Measurements from ENCODE around the gene ZNF32.

Gene ZNF32

DNA sequence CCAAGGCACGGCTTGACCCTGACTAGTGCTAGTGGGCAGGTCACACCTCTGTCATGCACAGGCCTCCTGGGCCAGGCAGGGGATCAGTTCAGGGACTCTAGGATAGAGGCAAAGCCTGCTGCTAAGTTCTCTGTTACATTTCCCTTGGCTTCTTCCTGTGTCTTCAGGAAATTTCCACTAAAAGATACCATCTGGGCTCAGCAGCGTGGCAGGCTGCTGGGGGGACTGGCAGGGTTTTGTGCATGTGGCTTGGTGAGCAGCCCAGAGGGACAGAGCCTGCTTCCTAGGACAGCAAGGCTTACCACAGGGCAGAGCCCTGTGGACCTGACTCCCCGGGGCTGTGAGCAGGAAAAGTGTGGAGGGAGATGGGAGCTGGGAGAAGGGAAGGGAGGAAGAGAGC lies 20.7 kb upstream of the ZNF32 start:
- Histone ChIP-seq H3K9ac (ENCODE audit: low read depth in 1 of 2, low read length in 2 of 2) (no peak overlapping the region), H3K36me3 (ENCODE audit: control insufficient read depth in 1 of 2, insufficient read depth in 2 of 2, low read length in 2 of 2) (no peaks in the 10 kb centered on the region), H3K9me3 (ENCODE audit: control insufficient read depth in 1 of 2, low read length in 2 of 2) (no peaks in the 10 kb centered on the region), H3K4me3 (ENCODE audit: low read depth in 1 of 2, low read length in 2 of 2) (no peak overlapping the region), H3K27ac (ENCODE audit: low read depth, low read length) (no peak overlapping the region), H3K4me1 (ENCODE audit: control insufficient read depth in 1 of 2, insufficient read depth in 2 of 2, low read length in 2 of 2) (no peaks in the 10 kb centered on the region), H3K27me3 (ENCODE audit: control insufficient read depth in 1 of 2, insufficient read depth in 2 of 2, low read length in 2 of 2) (peaks cover 9 to 24% of the 10 kb centered on the region in 2 donors)

DNA sequence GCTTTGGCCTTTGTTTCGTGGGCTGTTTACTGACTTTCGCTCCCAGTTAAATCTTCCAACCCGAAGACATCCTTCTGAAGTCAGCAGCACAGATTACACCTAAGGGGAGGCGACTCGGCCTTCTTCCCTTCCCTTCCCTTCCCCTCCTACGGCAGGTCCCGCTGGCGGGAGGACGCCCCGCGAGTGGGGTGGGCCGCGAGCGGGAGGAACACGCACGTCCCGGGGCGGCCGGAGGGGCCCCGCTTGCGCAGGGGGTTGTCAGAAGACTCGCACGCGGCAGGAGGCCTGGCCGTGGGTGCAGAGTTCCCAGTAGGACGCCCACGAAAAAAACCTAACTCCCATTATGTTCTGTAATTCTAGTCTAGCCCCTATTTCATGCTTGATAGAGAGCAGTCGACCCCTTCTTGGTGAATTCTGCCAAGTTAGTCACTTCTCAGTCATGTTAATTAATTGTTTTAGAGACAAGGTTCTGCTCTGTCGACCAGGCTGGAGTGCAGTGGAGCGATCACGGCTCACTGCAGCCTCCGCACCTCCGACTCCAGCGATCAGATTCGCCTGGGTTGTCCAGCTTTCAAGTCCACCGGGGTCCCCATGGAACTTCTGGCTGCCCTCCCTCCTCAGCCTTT lies 19.2 kb upstream of the ZNF32 start:
- Histone ChIP-seq H3K27ac (ENCODE audit: low read depth, low read length) (no peak overlapping the region), H3K4me3 (ENCODE audit: low read depth in 1 of 2, low read length in 2 of 2) (no peak overlapping the region), H3K36me3 (ENCODE audit: control insufficient read depth in 1 of 2, insufficient read depth in 2 of 2, low read length in 2 of 2) (no peaks in the 10 kb centered on the region), H3K27me3 (ENCODE audit: control insufficient read depth in 1 of 2, insufficient read depth in 2 of 2, low read length in 2 of 2) (peaks cover 5 to 24% of the 10 kb centered on the region in 2 donors), H3K4me1 (ENCODE audit: control insufficient read depth in 1 of 2, insufficient read depth in 2 of 2, low read length in 2 of 2) (no peaks in the 10 kb centered on the region), H3K9me3 (ENCODE audit: control insufficient read depth in 1 of 2, low read length in 2 of 2) (no peaks in the 10 kb centered on the region), H3K9ac (ENCODE audit: low read depth in 1 of 2, low read length in 2 of 2) (no peak overlapping the region)

DNA sequence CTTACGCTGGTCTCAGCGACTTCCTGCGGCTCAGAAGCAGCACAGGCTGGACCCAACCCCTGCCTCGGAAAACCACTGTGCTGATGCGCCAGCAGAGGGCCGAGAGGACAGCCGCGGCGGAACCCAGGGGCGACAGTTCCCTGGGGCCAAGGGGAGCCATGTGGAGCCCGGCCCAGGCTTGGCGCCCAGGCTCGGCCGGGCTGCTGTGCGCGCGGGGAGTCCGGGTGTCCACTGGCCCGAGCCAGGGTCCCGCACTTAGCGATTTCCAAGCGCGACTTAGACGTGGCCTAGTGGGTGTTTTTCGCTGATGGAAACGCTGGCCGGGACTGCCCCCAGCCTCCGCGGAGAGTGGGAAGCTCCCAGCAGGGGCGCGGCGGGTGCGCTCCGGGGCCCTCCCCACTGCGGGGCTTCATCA lies 18.6 kb upstream of the ZNF32 start:
- peak overlapping the region in 1 of 2 donors; percentile 22 for H3K4me3 ChIP-seq (ENCODE audit: low read depth in 1 of 2, low read length in 2 of 2)

DNA sequence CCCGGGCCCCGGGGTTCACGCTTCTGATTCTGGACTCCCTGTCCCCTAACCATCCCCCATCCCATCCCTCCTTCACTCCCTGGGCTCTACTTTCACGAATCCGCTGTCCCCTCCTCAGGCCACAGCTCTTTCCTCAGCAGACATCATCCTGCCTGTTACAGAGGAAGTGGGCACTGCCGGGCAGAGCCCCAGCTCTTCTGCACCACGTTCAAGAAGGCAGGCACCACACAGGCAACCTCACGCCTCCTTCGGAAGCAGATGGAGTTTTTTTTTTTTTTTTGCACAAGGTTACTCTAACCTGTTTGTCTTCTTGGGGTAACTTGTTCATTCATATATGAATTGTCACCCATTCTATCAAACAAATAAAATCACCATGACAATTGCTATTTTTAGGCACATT lies 17.9 kb upstream of the ZNF32 start:
- H3K4me3 ChIP-seq (ENCODE audit: low read depth in 1 of 2, low read length in 2 of 2): no peak overlapping the region
- no peaks in the 10 kb centered on the region for H3K9me3 ChIP-seq (ENCODE audit: control insufficient read depth in 1 of 2, low read length in 2 of 2)
- H3K27me3 ChIP-seq (ENCODE audit: control insufficient read depth in 1 of 2, insufficient read depth in 2 of 2, low read length in 2 of 2): peaks cover 5 to 24% of the 10 kb centered on the region in 2 donors
- H3K36me3 ChIP-seq (ENCODE audit: control insufficient read depth in 1 of 2, insufficient read depth in 2 of 2, low read length in 2 of 2): no peaks in the 10 kb centered on the region
- no peaks in the 10 kb centered on the region for H3K4me1 ChIP-seq (ENCODE audit: control insufficient read depth in 1 of 2, insufficient read depth in 2 of 2, low read length in 2 of 2)
- no peak overlapping the region for H3K9ac ChIP-seq (ENCODE audit: low read depth in 1 of 2, low read length in 2 of 2)
- no peak overlapping the region for H3K27ac ChIP-seq (ENCODE audit: low read depth, low read length)

More for the DNA sequence above, 18.6 kb upstream of the ZNF32 start:
- Histone ChIP-seq H3K9ac (ENCODE audit: low read depth in 1 of 2, low read length in 2 of 2) (no peak overlapping the region), H3K27ac (ENCODE audit: low read depth, low read length) (no peak overlapping the region), H3K36me3 (ENCODE audit: control insufficient read depth in 1 of 2, insufficient read depth in 2 of 2, low read length in 2 of 2) (no peaks in the 10 kb centered on the region), H3K27me3 (ENCODE audit: control insufficient read depth in 1 of 2, insufficient read depth in 2 of 2, low read length in 2 of 2) (peaks cover 5 to 24% of the 10 kb centered on the region in 2 donors), H3K9me3 (ENCODE audit: control insufficient read depth in 1 of 2, low read length in 2 of 2) (no peaks in the 10 kb centered on the region), H3K4me1 (ENCODE audit: control insufficient read depth in 1 of 2, insufficient read depth in 2 of 2, low read length in 2 of 2) (no peaks in the 10 kb centered on the region)

DNA sequence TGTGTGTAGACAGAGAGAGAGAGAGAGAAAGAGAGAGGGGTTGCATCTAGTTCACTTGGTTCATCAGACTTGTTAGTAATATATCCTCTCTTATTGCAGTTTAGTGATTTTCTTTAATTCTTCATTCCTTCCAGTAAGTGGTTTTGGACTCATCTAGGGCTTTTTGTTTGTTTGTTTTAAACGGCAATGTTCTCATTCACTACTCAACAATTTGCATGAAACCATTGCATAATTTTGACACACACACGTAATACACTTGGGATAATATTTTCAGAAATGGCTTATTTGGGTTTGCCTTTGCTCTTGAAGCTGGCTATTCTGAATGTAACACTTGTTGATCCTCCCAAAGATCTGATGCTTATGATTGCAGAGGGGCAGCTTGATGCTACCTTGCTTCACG lies 16.4 kb upstream of the ZNF32 start:
- no peaks in the 10 kb centered on the region for H3K4me1 ChIP-seq (ENCODE audit: control insufficient read depth in 1 of 2, insufficient read depth in 2 of 2, low read length in 2 of 2)
- H3K4me3 ChIP-seq (ENCODE audit: low read depth in 1 of 2, low read length in 2 of 2): no peak overlapping the region
- peaks cover 5 to 14% of the 10 kb centered on the region in 2 donors for H3K27me3 ChIP-seq (ENCODE audit: control insufficient read depth in 1 of 2, insufficient read depth in 2 of 2, low read length in 2 of 2)
- H3K36me3 ChIP-seq (ENCODE audit: control insufficient read depth in 1 of 2, insufficient read depth in 2 of 2, low read length in 2 of 2): no peaks in the 10 kb centered on the region
- no peaks in the 10 kb centered on the region for H3K9me3 ChIP-seq (ENCODE audit: control insufficient read depth in 1 of 2, low read length in 2 of 2)
- H3K27ac ChIP-seq (ENCODE audit: low read depth, low read length): no peak overlapping the region
- H3K9ac ChIP-seq (ENCODE audit: low read depth in 1 of 2, low read length in 2 of 2): no peak overlapping the region

DNA sequence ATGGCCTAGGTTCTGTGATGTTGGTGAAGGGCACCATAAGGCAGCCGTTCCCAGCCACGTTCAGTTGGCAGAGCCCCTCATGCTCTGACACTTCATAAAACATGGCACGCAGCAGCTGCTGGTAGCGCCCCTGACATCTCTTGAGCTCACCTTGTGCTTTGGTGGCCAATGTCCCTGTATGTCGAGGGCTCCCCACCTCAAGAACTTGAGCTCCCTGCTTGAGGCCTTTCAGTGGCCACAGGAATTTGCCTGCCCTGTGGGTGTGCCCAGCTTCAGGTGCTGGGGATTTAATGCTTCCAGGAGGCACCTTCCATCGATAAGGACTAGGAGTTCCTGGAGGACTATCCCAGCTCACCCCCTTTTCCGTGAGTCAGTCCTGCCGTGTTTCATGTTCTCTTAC lies 9.5 kb upstream of the ZNF32 start:
- Histone ChIP-seq H3K9me3 (ENCODE audit: control insufficient read depth in 1 of 2, low read length in 2 of 2) (no peaks in the 10 kb centered on the region), H3K36me3 (ENCODE audit: control insufficient read depth in 1 of 2, insufficient read depth in 2 of 2, low read length in 2 of 2) (no peaks in the 10 kb centered on the region), H3K27me3 (ENCODE audit: control insufficient read depth in 1 of 2, insufficient read depth in 2 of 2, low read length in 2 of 2) (no peaks in the 10 kb centered on the region), H3K9ac (ENCODE audit: low read depth in 1 of 2, low read length in 2 of 2) (no peak overlapping the region), H3K4me1 (ENCODE audit: control insufficient read depth in 1 of 2, insufficient read depth in 2 of 2, low read length in 2 of 2) (no peaks in the 10 kb centered on the region), H3K4me3 (ENCODE audit: low read depth in 1 of 2, low read length in 2 of 2) (no peak overlapping the region), H3K27ac (ENCODE audit: low read depth, low read length) (no peak overlapping the region)

DNA sequence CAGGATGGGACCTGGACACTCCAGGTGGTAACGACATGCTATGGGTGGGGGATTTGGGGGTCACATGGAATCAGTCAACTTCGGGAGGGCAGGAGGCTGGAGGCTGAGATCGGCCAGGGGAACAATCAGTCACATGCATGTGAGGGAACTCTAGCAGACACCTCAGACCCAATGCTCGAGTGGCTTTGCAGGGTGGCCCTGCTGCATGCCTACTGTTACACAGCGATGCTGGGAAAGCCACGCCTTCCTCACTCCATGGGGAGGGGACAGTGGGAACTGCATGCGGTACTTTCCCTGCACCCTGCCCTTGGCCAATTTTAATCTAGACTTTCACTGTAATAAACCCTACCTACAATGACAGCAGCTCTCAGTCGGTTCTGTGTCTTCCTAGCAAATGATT lies 6.6 kb upstream of the ZNF32 start:
- no peak overlapping the region for H3K9ac ChIP-seq (ENCODE audit: low read depth in 1 of 2, low read length in 2 of 2)
- no peak overlapping the region for H3K4me3 ChIP-seq (ENCODE audit: low read depth in 1 of 2, low read length in 2 of 2)
- H3K4me1 ChIP-seq (ENCODE audit: control insufficient read depth in 1 of 2, insufficient read depth in 2 of 2, low read length in 2 of 2): no peaks in the 10 kb centered on the region
- H3K27me3 ChIP-seq (ENCODE audit: control insufficient read depth in 1 of 2, insufficient read depth in 2 of 2, low read length in 2 of 2): peaks cover 0 to 4% of the 10 kb centered on the region in 2 donors
- no peaks in the 10 kb centered on the region for H3K36me3 ChIP-seq (ENCODE audit: control insufficient read depth in 1 of 2, insufficient read depth in 2 of 2, low read length in 2 of 2)
- no peak overlapping the region for H3K27ac ChIP-seq (ENCODE audit: low read depth, low read length)
- no peaks in the 10 kb centered on the region for H3K9me3 ChIP-seq (ENCODE audit: control insufficient read depth in 1 of 2, low read length in 2 of 2)

DNA sequence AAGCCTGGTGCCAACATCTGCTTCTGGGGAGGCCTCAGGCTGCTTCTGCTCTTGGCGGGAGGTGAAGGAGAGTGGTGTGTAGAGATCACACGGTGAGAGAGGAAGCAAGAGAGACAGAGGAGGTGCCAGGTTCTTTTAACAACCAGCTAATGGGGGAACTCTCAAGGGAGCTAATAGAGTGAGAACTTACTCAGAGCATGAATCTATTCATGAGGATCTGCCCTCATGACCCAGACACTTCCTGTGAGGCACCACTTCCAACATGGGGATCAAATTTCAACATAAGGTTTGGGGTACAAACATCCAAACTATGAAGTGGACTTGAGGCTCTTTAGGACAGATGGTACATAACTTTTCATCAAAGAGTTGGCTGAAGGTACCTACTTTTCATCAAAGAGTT lies 5.1 kb upstream of the ZNF32 start:
- H3K36me3 ChIP-seq (ENCODE audit: control insufficient read depth in 1 of 2, insufficient read depth in 2 of 2, low read length in 2 of 2): no peaks in the 10 kb centered on the region
- H3K4me3 ChIP-seq (ENCODE audit: low read depth in 1 of 2, low read length in 2 of 2): no peak overlapping the region
- no peaks in the 10 kb centered on the region for H3K9me3 ChIP-seq (ENCODE audit: control insufficient read depth in 1 of 2, low read length in 2 of 2)
- H3K27ac ChIP-seq (ENCODE audit: low read depth, low read length): no peak overlapping the region
- H3K27me3 ChIP-seq (ENCODE audit: control insufficient read depth in 1 of 2, insufficient read depth in 2 of 2, low read length in 2 of 2): peaks cover 0 to 4% of the 10 kb centered on the region in 2 donors
- no peak overlapping the region for H3K9ac ChIP-seq (ENCODE audit: low read depth in 1 of 2, low read length in 2 of 2)
- H3K4me1 ChIP-seq (ENCODE audit: control insufficient read depth in 1 of 2, insufficient read depth in 2 of 2, low read length in 2 of 2): peaks cover 0 to 6% of the 10 kb centered on the region in 2 donors

DNA sequence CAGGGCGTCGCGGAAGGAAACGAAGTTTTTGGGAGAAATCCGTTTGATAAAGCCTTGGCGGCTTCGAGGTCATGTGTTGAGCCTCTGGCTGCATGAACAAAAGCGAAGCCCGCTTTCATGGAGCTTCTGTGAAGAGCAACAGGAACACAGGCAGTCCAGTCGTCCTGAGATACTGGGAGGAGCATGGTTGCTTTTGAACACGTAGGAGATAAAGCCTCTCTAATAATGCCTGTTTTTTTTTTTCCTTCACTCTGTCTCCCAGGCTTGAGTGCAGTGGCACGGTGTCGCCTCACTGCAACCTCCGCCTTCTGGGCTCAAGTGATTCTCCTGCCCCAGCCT lies 473 bp upstream of the ZNF32 start:
- peaks cover 0 to 4% of the 10 kb centered on the region in 2 donors for H3K27me3 ChIP-seq (ENCODE audit: control insufficient read depth in 1 of 2, insufficient read depth in 2 of 2, low read length in 2 of 2)
- peak overlapping the region; percentile 67 to 77 for H3K9ac ChIP-seq (ENCODE audit: low read depth in 1 of 2, low read length in 2 of 2)
- peaks cover 26% of the 10 kb centered on the region in 2 donors for H3K9me3 ChIP-seq (ENCODE audit: control insufficient read depth in 1 of 2, low read length in 2 of 2)
- peaks cover 5 to 6% of the 10 kb centered on the region in 2 donors for H3K4me1 ChIP-seq (ENCODE audit: control insufficient read depth in 1 of 2, insufficient read depth in 2 of 2, low read length in 2 of 2)
- H3K27ac ChIP-seq (ENCODE audit: low read depth, low read length): no peak overlapping the region
- H3K4me3 ChIP-seq (ENCODE audit: low read depth in 1 of 2, low read length in 2 of 2): peak overlapping the region; percentile 91
- peaks cover 20 to 21% of the 10 kb centered on the region in 2 donors for H3K36me3 ChIP-seq (ENCODE audit: control insufficient read depth in 1 of 2, insufficient read depth in 2 of 2, low read length in 2 of 2)

DNA sequence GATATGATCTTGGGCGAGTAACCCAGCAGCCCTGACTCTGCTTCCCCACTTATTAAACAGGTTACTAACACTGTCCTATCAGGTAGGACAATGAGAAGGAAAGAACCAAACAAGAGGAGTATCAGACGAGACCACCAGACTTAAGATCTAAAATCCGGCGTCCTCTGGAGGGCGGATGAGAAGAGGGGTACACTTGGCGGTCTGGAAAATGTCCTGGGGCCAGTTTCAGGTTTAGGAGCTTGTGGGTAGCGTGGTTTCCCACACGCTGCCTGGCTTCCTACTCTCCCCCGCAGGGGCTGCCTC lies 635 bp downstream of the ZNF32 start:
- Histone ChIP-seq H3K9me3 (ENCODE audit: control insufficient read depth in 1 of 2, low read length in 2 of 2) (peaks cover 37% of the 10 kb centered on the region in 2 donors), H3K9ac (ENCODE audit: low read depth in 1 of 2, low read length in 2 of 2) (peak overlapping the region; percentile 67 to 80), H3K4me1 (ENCODE audit: control insufficient read depth in 1 of 2, insufficient read depth in 2 of 2, low read length in 2 of 2) (peaks cover 5 to 6% of the 10 kb centered on the region in 2 donors), H3K36me3 (ENCODE audit: control insufficient read depth in 1 of 2, insufficient read depth in 2 of 2, low read length in 2 of 2) (peaks cover 25 to 26% of the 10 kb centered on the region in 2 donors), H3K27me3 (ENCODE audit: control insufficient read depth in 1 of 2, insufficient read depth in 2 of 2, low read length in 2 of 2) (peaks cover 0 to 4% of the 10 kb centered on the region in 2 donors), H3K4me3 (ENCODE audit: low read depth in 1 of 2, low read length in 2 of 2) (peak overlapping the region; percentile 91), H3K27ac (ENCODE audit: low read depth, low read length) (no peak overlapping the region)

DNA sequence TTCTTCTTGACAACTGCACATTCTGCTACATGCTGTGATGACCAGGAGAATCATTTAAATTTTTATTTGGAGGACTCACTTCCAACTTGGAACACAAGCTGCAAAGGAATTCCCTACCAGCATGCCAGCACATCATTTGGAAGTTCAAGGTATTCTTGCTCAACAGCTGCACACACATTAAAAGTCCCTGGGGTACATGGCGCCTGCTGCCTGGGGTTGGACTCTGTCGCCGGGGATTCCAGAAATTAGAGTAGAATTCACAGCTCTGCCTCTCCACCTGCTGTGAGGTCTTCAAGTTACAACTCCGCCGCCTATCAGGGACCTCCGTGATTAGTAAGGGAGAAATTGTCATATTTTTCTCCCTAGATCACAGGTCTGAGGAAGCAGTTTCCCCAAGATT lies 1.1 kb downstream of the ZNF32 start:
- Histone ChIP-seq H3K27me3 (ENCODE audit: control insufficient read depth in 1 of 2, insufficient read depth in 2 of 2, low read length in 2 of 2) (peaks cover 0 to 3% of the 10 kb centered on the region in 2 donors), H3K4me3 (ENCODE audit: low read depth in 1 of 2, low read length in 2 of 2) (peak overlapping the region; percentile 91), H3K9ac (ENCODE audit: low read depth in 1 of 2, low read length in 2 of 2) (no peak overlapping the region), H3K4me1 (ENCODE audit: control insufficient read depth in 1 of 2, insufficient read depth in 2 of 2, low read length in 2 of 2) (peaks cover 5 to 6% of the 10 kb centered on the region in 2 donors), H3K27ac (ENCODE audit: low read depth, low read length) (no peak overlapping the region), H3K9me3 (ENCODE audit: control insufficient read depth in 1 of 2, low read length in 2 of 2) (peaks cover 40 to 42% of the 10 kb centered on the region in 2 donors), H3K36me3 (ENCODE audit: control insufficient read depth in 1 of 2, insufficient read depth in 2 of 2, low read length in 2 of 2) (peaks cover 26 to 27% of the 10 kb centered on the region in 2 donors)

All from duodenal mucosa (tissue), 2 donors.